Vagina (tissue), 2 donors: Measurements from ENCODE around the gene DSC1.

Source experiments
- POLR2A ChIP-seq, 2 donors: fragments of 450-650 bp; IDR thresholded peaks; one replicate each; pipeline ENCODE4 v1.6.1; 2017; ENCODE audit warnings: antibody characterized with exemption in 2 of 2, mild to moderate bottlenecking in 2 of 2, moderate library complexity in 2 of 2
- POLR2AphosphoS5 ChIP-seq, 2 donors: sonication (generic); formaldehyde crosslinking; IDR thresholded peaks; one replicate each; pipeline ENCODE4 v1.9.0; 2017; ENCODE audit warnings: antibody characterized with exemption in 2 of 2, mild to moderate bottlenecking in 2 of 2, low read depth in 1 of 2; ENCODE audit not compliant: insufficient read depth in 1 of 2
- TF ChIP-seq, protein P1 (sequence below), 3 experiments: fragments of 450-650 bp in 2 of 3; fragments of 200-600 bp in 1 of 3; sonication (generic) in 1 of 3; IDR thresholded peaks; one replicate each; pipeline ENCODE4 v1.5.1; 2017 to 2019; ENCODE audit warnings: antibody characterized with exemption in 3 of 3, mild to moderate bottlenecking in 2 of 3, moderate library complexity in 2 of 3

DNA sequence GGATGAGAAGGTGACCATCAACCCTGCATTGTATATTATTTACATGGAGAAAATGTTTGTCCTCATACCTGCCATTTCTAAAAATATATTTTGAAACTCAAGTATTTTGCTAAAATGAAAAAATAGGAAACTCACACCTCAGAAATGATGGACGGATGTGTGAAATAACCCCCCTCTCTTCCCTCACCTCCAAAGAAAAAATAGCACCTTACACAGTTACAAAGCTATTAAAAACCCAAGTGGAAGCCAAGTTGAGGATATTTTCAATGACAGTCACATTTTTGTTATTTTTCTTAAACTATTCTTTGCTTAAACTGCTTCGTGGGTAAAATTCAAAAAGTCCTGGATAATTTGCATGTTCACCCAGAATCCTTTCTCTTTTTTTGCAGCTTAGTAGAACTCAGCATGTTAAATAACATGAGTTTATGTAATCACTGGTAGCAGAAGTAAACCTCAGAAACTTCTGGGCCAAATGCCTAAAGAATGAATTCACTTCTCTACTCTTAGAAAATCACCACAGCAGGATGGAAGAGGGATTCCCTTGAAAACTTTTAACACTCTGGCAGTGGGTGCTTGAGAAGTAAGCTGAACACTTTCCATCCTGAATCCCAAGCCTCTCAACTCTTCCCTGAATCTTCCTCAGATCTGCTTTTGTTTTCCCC is 768 bp downstream of the DSC1 start:
- TF ChIP-seq, protein P1, sequence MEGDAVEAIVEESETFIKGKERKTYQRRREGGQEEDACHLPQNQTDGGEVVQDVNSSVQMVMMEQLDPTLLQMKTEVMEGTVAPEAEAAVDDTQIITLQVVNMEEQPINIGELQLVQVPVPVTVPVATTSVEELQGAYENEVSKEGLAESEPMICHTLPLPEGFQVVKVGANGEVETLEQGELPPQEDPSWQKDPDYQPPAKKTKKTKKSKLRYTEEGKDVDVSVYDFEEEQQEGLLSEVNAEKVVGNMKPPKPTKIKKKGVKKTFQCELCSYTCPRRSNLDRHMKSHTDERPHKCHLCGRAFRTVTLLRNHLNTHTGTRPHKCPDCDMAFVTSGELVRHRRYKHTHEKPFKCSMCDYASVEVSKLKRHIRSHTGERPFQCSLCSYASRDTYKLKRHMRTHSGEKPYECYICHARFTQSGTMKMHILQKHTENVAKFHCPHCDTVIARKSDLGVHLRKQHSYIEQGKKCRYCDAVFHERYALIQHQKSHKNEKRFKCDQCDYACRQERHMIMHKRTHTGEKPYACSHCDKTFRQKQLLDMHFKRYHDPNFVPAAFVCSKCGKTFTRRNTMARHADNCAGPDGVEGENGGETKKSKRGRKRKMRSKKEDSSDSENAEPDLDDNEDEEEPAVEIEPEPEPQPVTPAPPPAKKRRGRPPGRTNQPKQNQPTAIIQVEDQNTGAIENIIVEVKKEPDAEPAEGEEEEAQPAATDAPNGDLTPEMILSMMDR (IDR thresholded peaks at IDR 0.05), result no peak
- TF ChIP-seq POLR2A (IDR thresholded peaks at IDR 0.05) (no peak), POLR2AphosphoS5 (IDR thresholded peaks at IDR 0.05; ENCODE audit: insufficient read depth in 1 of 2, low read depth in 1 of 2) (no peak)
